ENCODE data around the gene ARHGEF5. TPM values are rescaled to one million over a fixed set of nuclear protein-coding genes. Genes with fewer than 3 reads are reported as not detected.
"Not testable (repeated sequence)": the region's sequence is repeated elsewhere in the genome, so short reads cannot be mapped to it uniquely, and the experiment has no call there.

The ARHGEF5 gene
- total and polyA plus RNA-seq, 2 experiments from 2014 or later: 10.2 to 27.1 TPM

GRCh38 chr7:144348625-144349024, 6.6 kb upstream of the ARHGEF5 start:
- H3K36me3 ChIP-seq (ENCODE audit: insufficient read depth); H3K27ac ChIP-seq (ENCODE audit: low read depth); H3K9me3 Mint-ChIP-seq; ATAC-seq; H3K4me3 ChIP-seq; DNase-seq (ENCODE audit: low spot score); H4K20me1 ChIP-seq (replicated peaks; ENCODE audit: insufficient read depth); H3F3A ChIP-seq (replicated peaks; ENCODE audit: low read depth); H2AFZ ChIP-seq; H3K27me3 ChIP-seq (ENCODE audit: insufficient read depth); H3K4me1 ChIP-seq (ENCODE audit: insufficient read depth); H3K27me3 Mint-ChIP-seq (ENCODE audit: insufficient read depth, low read depth, poor library complexity); H3K4me3 Mint-ChIP-seq; H3K4me2 ChIP-seq; H3K36me3 Mint-ChIP-seq (ENCODE audit: low read depth); H3K9me2 ChIP-seq (ENCODE audit: insufficient read depth); H3K27ac Mint-ChIP-seq: not testable (repeated sequence)
- peaks cover 14% of the 10 kb centered on the region for H3K79me2 ChIP-seq (replicated peaks; ENCODE audit: insufficient read depth)
- H3K4me1 Mint-ChIP-seq: peaks cover 15% of the 10 kb centered on the region

- H3K27ac Mint-ChIP-seq: not testable (repeated sequence)
These were observed 3.5 kb upstream of the ARHGEF5 start for GRCh38 chr7:144351667-144352066.

GRCh38 chr7:144356185-144356584, 983 bp downstream of the ARHGEF5 start:
- H3K36me3 ChIP-seq (ENCODE audit: insufficient read depth); H3K4me2 ChIP-seq; H3K27ac Mint-ChIP-seq; H3K4me3 ChIP-seq; H3F3A ChIP-seq (replicated peaks; ENCODE audit: low read depth); H3K27me3 Mint-ChIP-seq (ENCODE audit: insufficient read depth, low read depth, poor library complexity); H4K20me1 ChIP-seq (replicated peaks; ENCODE audit: insufficient read depth); H3K9me2 ChIP-seq (ENCODE audit: insufficient read depth); H3K4me1 ChIP-seq (ENCODE audit: insufficient read depth); H2AFZ ChIP-seq; DNase-seq (ENCODE audit: low spot score); H3K36me3 Mint-ChIP-seq (ENCODE audit: low read depth); H3K27me3 ChIP-seq (ENCODE audit: insufficient read depth); ATAC-seq; H3K27ac ChIP-seq (ENCODE audit: low read depth); H3K4me3 Mint-ChIP-seq; H3K9me3 Mint-ChIP-seq: not testable (repeated sequence)
- peaks cover 17% of the 10 kb centered on the region for H3K4me1 Mint-ChIP-seq
- H3K79me2 ChIP-seq (replicated peaks; ENCODE audit: insufficient read depth): peaks cover 20% of the 10 kb centered on the region

More at GRCh38 chr7:144351667-144352066, 3.5 kb upstream of the ARHGEF5 start:
- not testable (repeated sequence) for H3K27me3 Mint-ChIP-seq (ENCODE audit: insufficient read depth, low read depth, poor library complexity); H3K4me1 ChIP-seq (ENCODE audit: insufficient read depth); H3K4me3 Mint-ChIP-seq; H3K36me3 Mint-ChIP-seq (ENCODE audit: low read depth); H3K9me2 ChIP-seq (ENCODE audit: insufficient read depth); H2AFZ ChIP-seq; H3K9me3 Mint-ChIP-seq; H3K27me3 ChIP-seq (ENCODE audit: insufficient read depth); H4K20me1 ChIP-seq (replicated peaks; ENCODE audit: insufficient read depth); ATAC-seq; H3K36me3 ChIP-seq (ENCODE audit: insufficient read depth); H3K4me3 ChIP-seq; H3F3A ChIP-seq (replicated peaks; ENCODE audit: low read depth)
- Histone ChIP-seq H3K79me2 (replicated peaks; ENCODE audit: insufficient read depth) (peaks cover 14% of the 10 kb centered on the region), H3K4me2 (peak overlapping the region; percentile 29), H3K27ac (ENCODE audit: low read depth) (0 out of 2 replicates have a peak overlapping the region, but pooled peaks have one; percentile 53)
- DNase-seq (ENCODE audit: low spot score): peak; percentile 0
- H3K4me1 Mint-ChIP-seq: peaks cover 19% of the 10 kb centered on the region

- not testable (repeated sequence) for ATAC-seq; H3K36me3 ChIP-seq (ENCODE audit: insufficient read depth); H3K36me3 Mint-ChIP-seq (ENCODE audit: low read depth); H3K4me1 ChIP-seq (ENCODE audit: insufficient read depth); H3K27me3 Mint-ChIP-seq (ENCODE audit: insufficient read depth, low read depth, poor library complexity); H3K27me3 ChIP-seq (ENCODE audit: insufficient read depth); H3K4me3 Mint-ChIP-seq; H3K9me2 ChIP-seq (ENCODE audit: insufficient read depth); H3K4me2 ChIP-seq; H3K9me3 Mint-ChIP-seq; H3F3A ChIP-seq (replicated peaks; ENCODE audit: low read depth); H3K4me3 ChIP-seq; H4K20me1 ChIP-seq (replicated peaks; ENCODE audit: insufficient read depth); H2AFZ ChIP-seq; H3K27ac Mint-ChIP-seq; DNase-seq (ENCODE audit: low spot score); H3K27ac ChIP-seq (ENCODE audit: low read depth)
- peaks cover 17% of the 10 kb centered on the region for H3K79me2 ChIP-seq (replicated peaks; ENCODE audit: insufficient read depth)
- H3K4me1 Mint-ChIP-seq: peaks cover 15% of the 10 kb centered on the region
These were observed 1.7 kb downstream of the ARHGEF5 start for GRCh38 chr7:144356860-144357259.

GRCh38 chr7:144362061-144362460, 6.9 kb downstream of the ARHGEF5 start:
- H3K4me2 ChIP-seq; H4K20me1 ChIP-seq (replicated peaks; ENCODE audit: insufficient read depth); H3K4me3 Mint-ChIP-seq; ATAC-seq; H3K36me3 Mint-ChIP-seq (ENCODE audit: low read depth); DNase-seq (ENCODE audit: low spot score); H3K27me3 Mint-ChIP-seq (ENCODE audit: insufficient read depth, low read depth, poor library complexity); H3K4me3 ChIP-seq; H3F3A ChIP-seq (replicated peaks; ENCODE audit: low read depth); H3K79me2 ChIP-seq (replicated peaks; ENCODE audit: insufficient read depth); H3K27ac Mint-ChIP-seq; H2AFZ ChIP-seq; H3K9me2 ChIP-seq (ENCODE audit: insufficient read depth); H3K4me1 ChIP-seq (ENCODE audit: insufficient read depth); H3K36me3 ChIP-seq (ENCODE audit: insufficient read depth); H3K4me1 Mint-ChIP-seq; H3K9me3 Mint-ChIP-seq; H3K27ac ChIP-seq (ENCODE audit: low read depth); H3K27me3 ChIP-seq (ENCODE audit: insufficient read depth): not testable (repeated sequence)

GRCh38 chr7:144365523-144365922, 10.3 kb downstream of the ARHGEF5 start:
- H3K4me3 Mint-ChIP-seq; H3K79me2 ChIP-seq (replicated peaks; ENCODE audit: insufficient read depth); H3F3A ChIP-seq (replicated peaks; ENCODE audit: low read depth); DNase-seq (ENCODE audit: low spot score); H3K4me1 ChIP-seq (ENCODE audit: insufficient read depth); H3K27ac Mint-ChIP-seq; H3K27me3 ChIP-seq (ENCODE audit: insufficient read depth); H3K27ac ChIP-seq (ENCODE audit: low read depth); H3K36me3 Mint-ChIP-seq (ENCODE audit: low read depth); H3K4me2 ChIP-seq; H3K9me2 ChIP-seq (ENCODE audit: insufficient read depth); H3K36me3 ChIP-seq (ENCODE audit: insufficient read depth); H2AFZ ChIP-seq; H3K4me3 ChIP-seq; H4K20me1 ChIP-seq (replicated peaks; ENCODE audit: insufficient read depth); H3K27me3 Mint-ChIP-seq (ENCODE audit: insufficient read depth, low read depth, poor library complexity); H3K9me3 Mint-ChIP-seq; H3K4me1 Mint-ChIP-seq: not testable (repeated sequence)
- ATAC-seq: peak; percentile 80

- H3K79me2 ChIP-seq (replicated peaks; ENCODE audit: insufficient read depth); H4K20me1 ChIP-seq (replicated peaks; ENCODE audit: insufficient read depth); H3K36me3 ChIP-seq (ENCODE audit: insufficient read depth); H3K4me3 ChIP-seq; H3K27ac ChIP-seq (ENCODE audit: low read depth); H3K4me2 ChIP-seq; H3K4me1 Mint-ChIP-seq; H3K9me2 ChIP-seq (ENCODE audit: insufficient read depth); H3K4me3 Mint-ChIP-seq; H3K27me3 Mint-ChIP-seq (ENCODE audit: insufficient read depth, low read depth, poor library complexity); H3K27ac Mint-ChIP-seq; H3K36me3 Mint-ChIP-seq (ENCODE audit: low read depth); H3F3A ChIP-seq (replicated peaks; ENCODE audit: low read depth); H3K27me3 ChIP-seq (ENCODE audit: insufficient read depth); H3K4me1 ChIP-seq (ENCODE audit: insufficient read depth); H2AFZ ChIP-seq; H3K9me3 Mint-ChIP-seq; DNase-seq (ENCODE audit: low spot score): not testable (repeated sequence)
- ATAC-seq: peak; percentile 39
These were observed 12.0 kb downstream of the ARHGEF5 start for GRCh38 chr7:144367250-144367649.

Data from GM23338 (cell line).